ENCODE measurements around the gene PSPN. TPM values are rescaled to one million over a fixed set of nuclear protein-coding genes. Genes with fewer than 3 reads are reported as not detected.

The PSPN gene
- total and polyA plus RNA-seq, 9 of the 15 experiments (the other 6 are each of a cell fraction or from before 2014, with no cell fraction given) = 0.21 to 1.1 (median 0.58) TPM

DNA sequence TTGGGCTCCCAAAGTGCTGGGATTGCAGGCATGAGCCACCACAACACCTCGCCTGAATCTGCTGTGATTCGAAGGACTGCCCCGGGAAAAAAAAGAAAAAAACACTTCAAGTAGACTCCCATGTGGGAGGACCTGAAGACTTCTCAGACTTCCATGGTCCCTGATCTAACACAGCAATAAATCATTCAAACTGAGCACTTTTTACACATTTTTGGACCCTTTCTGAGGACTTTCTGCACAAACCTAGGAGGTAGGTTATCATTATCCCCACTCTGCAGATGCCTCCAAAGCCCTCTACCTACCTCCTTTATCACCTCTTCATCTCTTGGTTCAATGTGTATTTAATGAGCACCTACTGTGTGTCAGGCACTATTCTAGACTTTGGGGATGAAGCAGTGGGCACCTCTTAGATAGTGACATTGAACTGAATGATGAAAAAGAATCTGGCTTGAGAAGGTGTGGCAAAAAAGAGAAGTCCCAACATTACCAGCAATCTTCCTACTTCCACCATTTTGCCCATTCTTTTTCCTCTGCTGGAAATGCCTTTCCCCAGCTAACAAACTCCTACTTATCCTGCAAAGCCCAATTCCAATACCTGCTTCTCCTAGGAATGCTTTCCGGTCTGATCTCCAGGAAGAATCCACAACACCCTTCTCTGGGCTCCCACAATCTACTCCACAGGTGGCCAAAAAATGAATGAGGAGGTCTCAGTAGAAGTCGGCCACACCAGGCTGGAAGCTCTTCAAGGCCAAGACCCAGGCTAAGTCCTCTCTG is 16.0 kb downstream of the PSPN start:
- POLR2A ChIA-PET = no interaction called here
- H3K27me3 ChIP-seq (ENCODE audit: control insufficient read depth in 2 of 2, insufficient read depth in 2 of 2, low read length in 2 of 2) = no peaks in the 10 kb centered on the region
- no TSS peak for BruUV-seq (replicated peaks)
- CTCF ChIA-PET (ENCODE audit: low intra/inter-chr PET ratio) = no interaction called here
- no peak overlapping the region for H3K9ac ChIP-seq (ENCODE audit: insufficient read depth in 1 of 2, low read depth in 2 of 2, low read length in 2 of 2)
- H3K4me3 ChIP-seq = no peak overlapping the region
- H3K79me2 ChIP-seq (ENCODE audit: control insufficient read depth, insufficient read depth, low read length) = peaks cover 17% of the 10 kb centered on the region
- H2AFZ ChIP-seq (ENCODE audit: low read depth, low read length) = 0 out of 2 replicates have a peak overlapping the region, but pooled peaks have one; percentile 26
- TF ChIP-seq, protein P1, sequence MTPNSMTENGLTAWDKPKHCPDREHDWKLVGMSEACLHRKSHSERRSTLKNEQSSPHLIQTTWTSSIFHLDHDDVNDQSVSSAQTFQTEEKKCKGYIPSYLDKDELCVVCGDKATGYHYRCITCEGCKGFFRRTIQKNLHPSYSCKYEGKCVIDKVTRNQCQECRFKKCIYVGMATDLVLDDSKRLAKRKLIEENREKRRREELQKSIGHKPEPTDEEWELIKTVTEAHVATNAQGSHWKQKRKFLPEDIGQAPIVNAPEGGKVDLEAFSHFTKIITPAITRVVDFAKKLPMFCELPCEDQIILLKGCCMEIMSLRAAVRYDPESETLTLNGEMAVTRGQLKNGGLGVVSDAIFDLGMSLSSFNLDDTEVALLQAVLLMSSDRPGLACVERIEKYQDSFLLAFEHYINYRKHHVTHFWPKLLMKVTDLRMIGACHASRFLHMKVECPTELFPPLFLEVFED (CRISPR knock-in tag; conservative IDR thresholded peaks at IDR 0.05) = no peak
- TF ChIP-seq MTF1 (CRISPR knock-in tag; IDR thresholded peaks at IDR 0.05; ENCODE audit: borderline replicate concordance) = no peak
- no peak for TF ChIP-seq CHD1 (IDR thresholded peaks at IDR 0.05; ENCODE audit: low read length)
- TF ChIP-seq, protein P2, sequence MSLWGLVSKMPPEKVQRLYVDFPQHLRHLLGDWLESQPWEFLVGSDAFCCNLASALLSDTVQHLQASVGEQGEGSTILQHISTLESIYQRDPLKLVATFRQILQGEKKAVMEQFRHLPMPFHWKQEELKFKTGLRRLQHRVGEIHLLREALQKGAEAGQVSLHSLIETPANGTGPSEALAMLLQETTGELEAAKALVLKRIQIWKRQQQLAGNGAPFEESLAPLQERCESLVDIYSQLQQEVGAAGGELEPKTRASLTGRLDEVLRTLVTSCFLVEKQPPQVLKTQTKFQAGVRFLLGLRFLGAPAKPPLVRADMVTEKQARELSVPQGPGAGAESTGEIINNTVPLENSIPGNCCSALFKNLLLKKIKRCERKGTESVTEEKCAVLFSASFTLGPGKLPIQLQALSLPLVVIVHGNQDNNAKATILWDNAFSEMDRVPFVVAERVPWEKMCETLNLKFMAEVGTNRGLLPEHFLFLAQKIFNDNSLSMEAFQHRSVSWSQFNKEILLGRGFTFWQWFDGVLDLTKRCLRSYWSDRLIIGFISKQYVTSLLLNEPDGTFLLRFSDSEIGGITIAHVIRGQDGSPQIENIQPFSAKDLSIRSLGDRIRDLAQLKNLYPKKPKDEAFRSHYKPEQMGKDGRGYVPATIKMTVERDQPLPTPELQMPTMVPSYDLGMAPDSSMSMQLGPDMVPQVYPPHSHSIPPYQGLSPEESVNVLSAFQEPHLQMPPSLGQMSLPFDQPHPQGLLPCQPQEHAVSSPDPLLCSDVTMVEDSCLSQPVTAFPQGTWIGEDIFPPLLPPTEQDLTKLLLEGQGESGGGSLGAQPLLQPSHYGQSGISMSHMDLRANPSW (CRISPR knock-in tag; IDR thresholded peaks at IDR 0.05) = no peak
- no peak for TF ChIP-seq SRF (CRISPR knock-in tag; IDR thresholded peaks at IDR 0.05)
- TF ChIP-seq, protein P3, sequence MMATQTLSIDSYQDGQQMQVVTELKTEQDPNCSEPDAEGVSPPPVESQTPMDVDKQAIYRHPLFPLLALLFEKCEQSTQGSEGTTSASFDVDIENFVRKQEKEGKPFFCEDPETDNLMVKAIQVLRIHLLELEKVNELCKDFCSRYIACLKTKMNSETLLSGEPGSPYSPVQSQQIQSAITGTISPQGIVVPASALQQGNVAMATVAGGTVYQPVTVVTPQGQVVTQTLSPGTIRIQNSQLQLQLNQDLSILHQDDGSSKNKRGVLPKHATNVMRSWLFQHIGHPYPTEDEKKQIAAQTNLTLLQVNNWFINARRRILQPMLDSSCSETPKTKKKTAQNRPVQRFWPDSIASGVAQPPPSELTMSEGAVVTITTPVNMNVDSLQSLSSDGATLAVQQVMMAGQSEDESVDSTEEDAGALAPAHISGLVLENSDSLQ (IDR thresholded peaks at IDR 0.05) = peak; percentile 64
- TF ChIP-seq ZNF24 (IDR thresholded peaks at IDR 0.05) = no peak
- TF ChIP-seq MEIS2 (IDR thresholded peaks at IDR 0.05; ENCODE audit: partially characterized antibody) = peak; percentile 62
- TF ChIP-seq TAF9B (IDR thresholded peaks at IDR 0.05; ENCODE audit: partially characterized antibody) = no peak
- TF ChIP-seq, protein P4, sequence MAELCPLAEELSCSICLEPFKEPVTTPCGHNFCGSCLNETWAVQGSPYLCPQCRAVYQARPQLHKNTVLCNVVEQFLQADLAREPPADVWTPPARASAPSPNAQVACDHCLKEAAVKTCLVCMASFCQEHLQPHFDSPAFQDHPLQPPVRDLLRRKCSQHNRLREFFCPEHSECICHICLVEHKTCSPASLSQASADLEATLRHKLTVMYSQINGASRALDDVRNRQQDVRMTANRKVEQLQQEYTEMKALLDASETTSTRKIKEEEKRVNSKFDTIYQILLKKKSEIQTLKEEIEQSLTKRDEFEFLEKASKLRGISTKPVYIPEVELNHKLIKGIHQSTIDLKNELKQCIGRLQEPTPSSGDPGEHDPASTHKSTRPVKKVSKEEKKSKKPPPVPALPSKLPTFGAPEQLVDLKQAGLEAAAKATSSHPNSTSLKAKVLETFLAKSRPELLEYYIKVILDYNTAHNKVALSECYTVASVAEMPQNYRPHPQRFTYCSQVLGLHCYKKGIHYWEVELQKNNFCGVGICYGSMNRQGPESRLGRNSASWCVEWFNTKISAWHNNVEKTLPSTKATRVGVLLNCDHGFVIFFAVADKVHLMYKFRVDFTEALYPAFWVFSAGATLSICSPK (IDR thresholded peaks at IDR 0.05; ENCODE audit: borderline replicate concordance) = no peak
- peak; percentile 85 for TF ChIP-seq ZKSCAN1 (IDR thresholded peaks at IDR 0.05; ENCODE audit: low read depth, low read length)
- no peaks in the 10 kb centered on the region for H3K9me1 ChIP-seq (ENCODE audit: control insufficient read depth, insufficient read depth, low read length)
- ATAC-seq (no peak), DNase-seq (ENCODE audit: extremely low read depth in 1 of 4, low spot score in 3 of 4) (no peak), FAIRE-seq (no peak)
- H3K4me1 ChIP-seq (replicated peaks in 1 of 2; ENCODE audit: control insufficient read depth in 2 of 2, insufficient read depth in 2 of 2, low read length in 2 of 2) = peaks cover 8 to 34% of the 10 kb centered on the region in 2 experiments; a peak in 4 of 5 replicates
- intact Hi-C loops (cut with micrococcal nuclease) (no loop called here), in situ Hi-C loops (cut with MboI) (no loop called here)
- no peaks in the 10 kb centered on the region for H3K9me3 ChIP-seq (replicated peaks; ENCODE audit: control insufficient read depth, insufficient read depth, low read depth, low read length)
- no peak overlapping the region for H3K27ac ChIP-seq (ENCODE audit: extremely low read depth, low read depth, low read length)
- H4K20me1 ChIP-seq (replicated peaks; ENCODE audit: control insufficient read depth, insufficient read depth, low read length) = no peaks in the 10 kb centered on the region
- H3K4me2 ChIP-seq (ENCODE audit: insufficient read depth, low read length) = no peak overlapping the region
- H3K36me3 ChIP-seq (ENCODE audit: control insufficient read depth, insufficient read depth, low read length) = peaks cover 18% of the 10 kb centered on the region; the same call in 2 of the 3 replicates
- 42% methylated on average over 4 of the region's 5 CpGs for WGBS (ENCODE audit: insufficient coverage, low coverage, missing lambda C conversion rate)
